GM19324 (cell line): ENCODE results near the gene C5orf58.
A peak's percentile ranks its signal among the peaks of the same experiment; 100 is the strongest.

Experiments
- ATAC-seq: cut with Tn5 transposase; IDR thresholded peaks from one replicate; pipeline ENCODE4 v1.9.1; 2021; ENCODE audit warnings: mild to moderate bottlenecking, moderate library complexity; ENCODE audit not compliant: unreplicated experiment, low FRiP score

The C5orf58 gene

DNA sequence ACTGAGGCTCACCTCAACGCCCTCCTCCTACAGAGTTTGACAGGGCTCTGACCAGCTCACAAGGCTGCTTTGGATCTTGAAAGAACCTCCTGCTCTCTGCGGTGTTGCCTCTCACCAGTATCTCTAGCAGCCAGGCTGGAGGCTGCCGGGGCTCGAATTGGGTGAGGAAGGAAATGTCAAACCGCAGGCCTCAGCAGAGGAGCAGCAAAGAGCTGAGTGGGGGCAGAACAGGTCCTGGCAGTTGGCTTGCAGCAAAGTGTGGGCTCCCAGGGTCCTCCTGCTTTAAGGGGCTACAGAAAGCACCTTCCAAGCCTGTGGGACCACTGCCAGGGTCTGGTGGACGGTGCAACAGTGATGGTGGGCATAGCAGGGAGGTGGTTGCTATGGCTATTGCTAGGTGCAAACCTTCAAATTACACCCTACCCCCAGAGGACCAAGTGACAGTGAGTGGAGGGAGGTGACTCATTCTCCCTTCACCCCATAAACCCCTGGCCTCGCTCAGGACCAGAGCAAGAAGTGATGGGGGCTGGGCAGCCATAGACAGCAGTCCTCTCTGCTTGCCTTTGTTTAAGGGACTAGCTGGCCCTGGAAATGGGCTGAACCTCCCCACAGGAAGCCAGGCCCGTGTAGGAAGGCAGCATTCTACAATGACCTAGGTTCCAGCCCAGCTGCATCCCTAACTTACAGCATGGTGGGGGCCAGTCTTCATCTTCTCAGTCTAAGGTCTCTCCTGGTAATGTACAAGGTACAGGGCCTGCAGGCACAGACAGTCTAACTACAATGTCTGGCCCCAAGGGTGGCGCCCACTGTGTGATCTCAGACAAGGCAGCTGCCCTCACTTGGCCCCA is 46.0 kb downstream of the C5orf58 start:
- peak; percentile 87 for ATAC-seq

DNA sequence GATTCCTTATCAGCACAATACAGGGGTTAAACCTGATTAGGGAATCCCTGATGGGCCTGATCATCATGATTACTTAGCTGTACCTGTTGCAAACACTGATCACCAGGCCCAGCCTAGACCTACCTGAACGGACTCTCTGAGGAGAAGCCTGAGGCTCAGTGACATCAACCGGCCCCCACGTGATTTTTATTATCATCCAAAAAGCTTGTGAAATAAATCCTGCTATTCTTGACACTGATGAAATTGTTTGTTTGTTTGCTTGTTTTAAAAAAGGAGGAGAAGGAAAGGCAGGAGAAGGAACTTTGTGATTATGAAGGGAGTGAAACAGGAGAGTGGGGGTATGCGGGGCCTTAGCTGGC is 46.7 kb downstream of the C5orf58 start:
- no peak for ATAC-seq

DNA sequence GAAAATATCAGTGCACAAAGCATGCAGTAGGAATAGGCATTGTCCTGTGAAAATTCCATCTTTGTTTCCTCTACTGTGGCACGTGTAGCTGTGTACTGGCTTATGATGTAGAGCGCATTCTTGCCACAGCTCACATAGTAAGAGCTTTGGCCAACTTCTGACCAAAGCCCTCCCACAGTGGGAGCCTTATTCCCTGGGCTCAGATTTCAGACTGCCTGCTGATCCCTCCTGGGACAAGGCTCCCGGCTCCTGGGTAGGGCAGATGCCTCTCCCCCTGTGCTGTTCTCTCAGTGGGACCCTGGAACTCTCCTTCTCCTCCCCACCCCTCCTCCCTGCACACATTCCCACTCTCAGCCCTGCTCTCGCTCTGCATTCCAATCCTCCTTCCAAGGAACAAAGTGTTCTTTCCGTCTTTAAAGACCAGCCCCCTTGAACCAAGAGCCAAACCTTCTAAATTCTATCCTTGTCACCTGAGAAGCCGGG is 47.3 kb downstream of the C5orf58 start:
- ATAC-seq: no peak

DNA sequence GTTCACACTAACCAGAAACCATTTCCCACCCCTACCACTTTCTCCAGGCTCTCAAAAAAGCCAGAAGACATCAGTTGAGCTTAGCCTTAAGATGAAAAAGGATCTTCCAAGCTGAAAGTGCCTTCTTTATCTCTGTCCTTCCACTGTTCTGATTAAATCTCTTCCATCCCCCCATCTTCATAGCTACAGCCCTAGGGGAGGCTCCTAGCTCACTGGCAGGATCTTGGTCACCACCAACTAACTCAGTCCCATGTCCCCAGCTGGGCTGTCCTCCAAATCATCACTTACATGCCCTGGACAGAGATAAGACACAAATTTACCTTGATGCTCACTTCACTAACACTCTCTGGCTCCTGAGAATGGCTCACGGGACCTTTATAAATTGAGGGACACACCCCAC is 50.5 kb downstream of the C5orf58 start:
- ATAC-seq: no peak

DNA sequence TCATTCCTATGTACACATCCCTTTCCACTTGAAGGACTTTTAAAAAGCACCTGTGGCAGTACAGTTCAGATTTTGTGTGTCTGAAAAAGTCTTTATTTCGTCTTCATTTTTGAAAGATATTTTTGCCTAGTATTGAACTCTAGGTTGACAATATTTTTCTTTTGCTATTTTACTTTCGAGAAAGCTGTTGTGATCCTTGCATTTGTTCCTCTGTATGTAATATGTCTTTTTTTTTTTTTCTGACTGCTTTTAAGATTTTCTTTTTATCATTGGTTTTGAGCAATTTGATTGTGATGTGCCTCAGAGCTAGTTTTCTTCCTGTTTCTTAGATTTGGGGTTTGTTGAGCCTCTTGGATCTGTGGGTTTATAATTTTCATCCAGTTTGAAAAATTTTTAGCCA is 51.4 kb downstream of the C5orf58 start:
- no peak for ATAC-seq

DNA sequence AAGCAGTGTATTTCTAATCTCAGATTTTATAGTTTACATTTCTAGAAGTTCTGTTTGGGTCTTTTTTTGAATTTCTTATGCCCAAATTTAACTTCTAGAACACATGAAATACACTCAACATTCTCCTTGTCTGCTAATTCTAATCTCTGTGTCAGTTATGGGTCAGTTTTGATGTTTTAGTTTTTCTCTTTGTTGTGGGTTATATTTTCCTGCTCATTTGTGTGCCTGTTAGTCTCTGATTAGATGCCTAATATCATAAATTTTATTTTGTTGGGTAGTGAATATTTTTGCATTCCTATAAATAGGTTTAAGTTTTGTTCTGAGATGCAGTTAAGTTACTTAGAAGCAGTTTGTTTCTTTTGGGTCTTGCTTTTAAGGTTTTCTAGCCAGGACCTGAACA is 52.4 kb downstream of the C5orf58 start:
- no peak for ATAC-seq

DNA sequence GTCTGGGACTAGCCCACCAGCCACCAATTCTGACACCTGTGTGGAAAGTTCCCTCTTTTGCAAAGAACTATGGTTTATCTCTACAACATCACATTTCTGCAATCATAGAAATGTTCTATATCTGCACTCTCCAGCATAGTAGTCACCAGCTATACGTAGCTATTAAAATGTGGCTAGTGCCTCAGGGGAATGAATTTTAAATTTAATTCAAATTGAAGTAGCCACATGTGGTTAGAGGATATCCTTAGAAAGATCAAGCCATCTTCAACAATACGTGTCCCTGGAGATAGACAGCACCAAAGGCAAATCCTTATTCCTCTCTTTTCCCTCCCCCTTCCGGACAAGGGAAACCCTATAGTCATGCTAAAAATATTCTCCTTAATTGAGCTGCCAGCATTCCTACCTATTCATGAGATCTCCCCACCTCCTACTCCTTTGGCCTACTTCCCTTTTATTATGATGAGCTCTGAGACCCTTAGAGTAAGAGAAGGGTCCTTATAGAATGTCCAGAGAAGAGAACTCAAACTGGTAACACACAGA is 53.7 kb downstream of the C5orf58 start:
- ATAC-seq: no peak

DNA sequence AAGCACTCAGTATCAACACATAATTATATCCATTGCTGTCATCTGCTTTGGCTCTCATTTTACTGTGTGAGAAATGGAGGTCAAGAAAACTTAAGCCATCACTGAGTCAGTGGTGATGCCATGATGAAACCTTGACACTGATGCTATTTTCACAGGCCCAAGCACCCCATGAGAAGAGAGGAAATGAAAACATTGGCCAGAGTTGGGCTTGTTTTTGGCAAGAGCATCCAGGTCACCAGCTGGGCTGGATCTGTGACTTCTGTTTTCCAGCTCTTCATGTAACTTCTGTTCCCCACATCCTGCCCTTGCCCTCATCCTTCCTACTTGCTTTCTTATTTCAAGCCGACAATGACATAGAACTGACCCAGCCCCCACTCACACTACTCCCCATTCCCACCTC is 54.7 kb downstream of the C5orf58 start:
- no peak for ATAC-seq

DNA sequence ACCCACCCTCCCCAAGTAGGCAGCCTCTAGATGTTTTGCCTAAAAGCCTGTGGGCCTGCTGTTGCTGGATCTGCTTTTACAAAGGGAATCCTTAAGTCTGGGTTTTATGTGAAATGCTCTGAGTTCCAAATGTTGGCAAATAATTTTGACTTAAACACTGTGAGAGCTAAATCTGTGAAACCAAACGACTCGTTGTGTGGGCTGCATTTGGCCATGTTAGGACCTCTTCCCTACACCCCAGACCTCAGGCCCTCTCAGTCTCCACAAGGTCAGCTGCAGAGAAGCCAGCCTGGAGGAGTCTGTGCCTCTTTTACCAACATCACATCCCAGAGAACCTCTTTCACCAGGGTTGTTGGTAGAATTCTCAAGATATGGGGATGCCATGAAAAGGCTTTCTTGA is 55.4 kb downstream of the C5orf58 start:
- ATAC-seq: no peak

DNA sequence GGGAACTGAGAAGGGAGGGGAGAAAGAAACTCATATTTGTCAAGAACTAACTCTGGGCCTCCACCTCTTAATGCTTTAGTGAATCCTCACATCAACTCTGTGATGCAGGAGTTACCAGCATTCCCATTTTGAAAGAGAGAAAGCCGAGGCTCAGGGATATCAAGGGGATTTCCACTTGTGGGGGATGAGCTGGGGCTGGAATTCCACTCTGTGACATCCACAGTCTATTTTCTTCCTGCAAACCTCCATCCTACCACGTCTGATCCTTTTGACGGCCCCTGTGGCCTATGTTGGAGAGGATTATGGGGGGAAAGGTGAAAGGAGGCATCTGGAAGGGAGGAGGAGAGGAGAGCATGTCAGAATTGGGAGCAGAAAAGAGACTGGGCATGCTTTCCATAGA is 55.8 kb downstream of the C5orf58 start:
- no peak for ATAC-seq

DNA sequence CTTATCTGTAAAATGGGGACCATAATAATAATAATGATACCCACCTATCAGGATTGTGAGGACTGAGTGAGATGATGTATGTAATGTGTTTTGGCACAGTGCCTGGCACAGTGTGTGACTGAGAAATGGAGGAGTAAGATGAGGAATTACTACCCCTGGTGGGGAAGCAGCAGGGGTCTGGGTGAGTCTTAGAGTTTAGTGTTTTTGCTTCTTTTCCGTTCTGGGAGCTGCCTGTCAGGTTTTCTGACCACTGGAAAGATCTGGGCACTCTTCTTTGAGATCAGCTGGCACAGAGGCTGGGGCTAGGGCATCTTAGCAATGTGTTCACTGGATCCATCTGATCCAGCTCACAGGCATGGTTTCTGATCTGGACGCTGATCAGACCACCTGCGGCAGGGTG is 56.3 kb downstream of the C5orf58 start:
- no peak for ATAC-seq

DNA sequence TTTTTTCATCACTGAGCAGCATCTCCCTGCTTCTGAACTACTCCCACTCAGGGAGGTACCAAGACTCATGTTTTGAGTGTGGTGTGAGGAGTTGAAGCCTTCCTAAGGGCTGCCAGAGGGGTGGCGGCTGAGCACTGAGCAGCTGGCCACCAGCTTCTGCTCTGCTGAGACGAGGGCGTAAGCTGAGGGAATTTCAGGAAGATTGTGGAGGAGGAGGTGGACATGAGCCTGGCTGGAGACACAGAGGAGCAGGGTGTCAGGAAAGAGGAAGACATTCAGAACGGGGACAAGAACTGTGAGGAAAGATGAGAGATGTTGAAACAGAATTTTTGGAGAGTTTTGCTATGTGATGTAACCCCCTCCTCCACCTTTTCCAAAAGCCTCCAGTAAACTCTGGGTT is 57.0 kb downstream of the C5orf58 start:
- ATAC-seq: no peak

DNA sequence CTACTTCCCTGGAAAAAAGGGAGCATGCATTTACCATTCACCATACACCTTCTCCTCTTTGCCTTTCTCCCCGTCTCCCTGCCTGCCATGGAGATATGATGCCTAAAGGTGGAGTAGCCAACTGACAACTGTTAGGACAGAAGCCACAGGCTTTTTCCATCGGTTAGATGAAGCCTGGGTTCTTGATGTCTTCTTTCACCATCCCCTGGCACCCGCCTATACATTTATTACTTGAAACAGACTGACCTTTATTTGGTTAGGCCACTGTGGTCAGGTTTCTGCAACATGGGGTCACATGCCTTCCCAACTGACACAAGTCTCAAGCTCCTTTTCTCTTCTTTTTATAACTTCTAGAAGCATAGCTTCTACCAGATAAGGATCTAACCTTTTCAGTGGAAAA is 57.7 kb downstream of the C5orf58 start:
- ATAC-seq: no peak

DNA sequence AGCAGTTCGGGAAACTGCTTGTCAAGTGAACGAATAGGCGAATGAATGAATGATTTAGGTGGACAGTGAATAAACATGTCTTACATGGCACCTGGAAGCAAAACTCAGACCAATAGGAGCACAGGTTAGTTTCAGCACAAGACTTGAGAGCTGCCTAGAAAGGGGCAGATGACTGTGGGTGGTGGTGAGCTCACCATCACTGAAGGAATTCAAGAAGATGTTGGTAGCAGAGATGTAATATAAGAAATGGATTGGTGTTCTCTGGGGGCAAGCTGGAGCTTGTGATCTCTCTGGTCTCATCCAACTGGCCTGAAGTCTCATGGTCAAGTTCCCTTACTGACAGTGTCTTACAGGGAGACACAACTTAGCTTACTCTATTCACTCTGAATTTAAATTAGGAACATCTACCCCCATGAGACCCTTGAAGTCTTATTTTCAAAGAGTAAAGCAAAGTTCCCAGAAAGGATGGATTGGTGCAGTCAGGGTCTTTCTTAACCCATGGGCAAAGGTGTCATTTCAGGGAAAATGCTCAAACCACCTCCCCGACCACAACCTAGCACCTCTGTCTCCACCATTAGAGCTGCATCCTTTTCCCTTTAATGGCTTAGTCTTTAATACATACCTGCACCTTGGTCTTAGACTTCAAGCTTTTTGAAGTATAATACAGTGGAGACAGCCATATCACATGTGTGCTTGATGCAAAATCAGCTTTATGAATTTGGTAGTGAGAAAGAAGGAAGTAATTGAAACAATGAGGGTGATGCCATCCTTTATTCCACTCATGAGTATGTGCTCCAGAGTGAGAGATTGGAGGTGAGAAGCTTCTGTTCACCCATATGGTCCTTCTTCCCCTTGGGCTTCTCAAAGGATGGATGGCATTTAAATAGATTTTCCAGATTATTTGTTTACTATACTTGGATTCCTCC is 59.7 kb downstream of the C5orf58 start:
- ATAC-seq: no peak

DNA sequence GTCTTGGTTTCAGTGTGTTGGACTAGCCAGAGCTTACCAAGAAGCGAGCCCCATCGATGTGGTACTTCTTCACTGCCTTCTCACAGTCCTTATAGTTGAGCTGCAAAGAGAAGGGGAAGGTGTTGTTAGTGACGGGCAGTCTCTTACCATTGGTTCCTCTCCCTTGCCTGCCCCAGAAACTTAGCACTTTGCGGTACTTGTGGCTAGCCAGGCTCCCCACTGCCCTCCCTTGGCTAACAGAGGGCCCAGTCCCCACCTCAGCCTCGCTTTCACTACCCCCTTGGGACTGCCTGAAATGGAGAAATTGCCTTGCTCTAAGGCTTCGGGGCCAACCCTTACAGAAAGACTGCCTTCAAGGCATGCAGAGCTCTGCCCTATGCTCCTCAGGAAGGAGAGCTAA is 60.5 kb downstream of the C5orf58 start:
- peak; percentile 78 for ATAC-seq

DNA sequence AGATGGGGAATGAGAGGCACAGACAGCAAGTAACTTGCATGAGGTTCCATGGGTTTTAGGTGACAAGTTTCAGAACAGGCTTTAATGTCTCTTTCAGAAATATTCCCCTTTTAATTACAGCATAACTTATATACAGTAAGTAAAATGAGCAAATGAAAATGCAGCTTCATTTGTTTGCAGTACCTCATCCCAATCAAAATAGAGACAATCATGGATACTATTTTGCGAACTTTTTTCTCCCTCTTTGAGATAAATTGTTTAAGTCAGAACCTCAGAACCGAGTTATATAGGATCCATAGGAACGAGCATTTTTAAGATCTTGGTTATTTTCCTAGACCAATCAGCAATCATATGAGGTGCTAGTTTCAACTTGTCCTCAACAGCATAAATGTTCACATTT is 61.3 kb downstream of the C5orf58 start:
- ATAC-seq: no peak

DNA sequence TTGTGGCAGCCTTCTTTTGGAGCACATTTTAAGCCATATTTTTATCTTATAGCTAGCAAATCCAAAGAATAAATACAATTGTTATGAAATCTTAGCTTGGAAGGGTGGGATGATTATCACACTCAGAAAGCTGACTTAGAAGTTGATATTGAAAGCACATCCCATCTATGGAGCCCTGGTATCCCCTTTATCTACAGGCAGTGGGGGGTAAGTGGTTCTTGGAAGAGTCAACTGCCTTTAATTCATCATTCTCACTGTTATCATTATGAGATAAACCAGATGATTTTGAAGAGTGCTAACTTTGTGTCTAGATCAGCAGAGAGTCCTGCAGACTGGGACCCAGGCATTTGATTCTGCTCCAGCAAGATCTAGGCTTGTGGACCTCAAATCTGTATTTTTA is 61.8 kb downstream of the C5orf58 start:
- ATAC-seq: no peak
